HS-5 (cell line): ENCODE measurements around the gene PHACTR2.

Experiments
- DNase-seq: peaks from one replicate; pipeline ENCODE4 v3.0.0-alpha.2; 2012; ENCODE audit warnings: low read depth

PHACTR2 gene

GRCh38 chr6:143742070-143742954, 64.5 kb downstream of the PHACTR2 start:
- no peak for DNase-seq

GRCh38 chr6:143742955-143743255, 65.1 kb downstream of the PHACTR2 start:
- no peak for DNase-seq

GRCh38 chr6:143743301-143744166, 65.8 kb downstream of the PHACTR2 start:
- no peak for DNase-seq

- no peak for DNase-seq
Observed at GRCh38 chr6:143744551-143745165, 66.9 kb downstream of the PHACTR2 start.

GRCh38 chr6:143745166-143746133, 67.7 kb downstream of the PHACTR2 start:
- DNase-seq, result no peak

- DNase-seq, result no peak
Observed at GRCh38 chr6:143746202-143747119, 68.7 kb downstream of the PHACTR2 start.

- no peak for DNase-seq
Observed at GRCh38 chr6:143747347-143747842, 69.6 kb downstream of the PHACTR2 start.

GRCh38 chr6:143749891-143750290, 72.1 kb downstream of the PHACTR2 start:
- no peak for DNase-seq

GRCh38 chr6:143750877-143751276, 73.1 kb downstream of the PHACTR2 start:
- DNase-seq, result no peak

- no peak for DNase-seq
Observed at GRCh38 chr6:143752459-143752858, 74.7 kb downstream of the PHACTR2 start.

GRCh38 chr6:143753678-143754077, 75.9 kb downstream of the PHACTR2 start:
- no peak for DNase-seq

- no peak for DNase-seq
Observed at GRCh38 chr6:143754204-143754603, 76.4 kb downstream of the PHACTR2 start.

GRCh38 chr6:143755301-143755744, 77.6 kb downstream of the PHACTR2 start:
- DNase-seq, result no peak

- no peak for DNase-seq
Observed at GRCh38 chr6:143757346-143757832, 79.6 kb downstream of the PHACTR2 start.

- DNase-seq, result no peak
Observed at GRCh38 chr6:143758551-143758950, 80.8 kb downstream of the PHACTR2 start.

GRCh38 chr6:143759666-143760065, 81.9 kb downstream of the PHACTR2 start:
- DNase-seq, result no peak

GRCh38 chr6:143761074-143761473, 83.3 kb downstream of the PHACTR2 start:
- no peak for DNase-seq

- no peak for DNase-seq
Observed at GRCh38 chr6:143762126-143762525, 84.4 kb downstream of the PHACTR2 start.

- no peak for DNase-seq
Observed at GRCh38 chr6:143765422-143766184, 87.8 kb downstream of the PHACTR2 start.
